T1000 (cell line): ENCODE data around the gene DPP6.

ENCODE experiments used
- DNase-seq: peaks from one replicate; lab custom pipeline; 2025; ENCODE audit warnings: mixed read lengths; lab: John Stamatoyannopoulos, UW

The DPP6 gene

GRCh38 chr7:154858836-154859537, 806.8 kb downstream of the DPP6 start:
- DNase-seq: no peak

- DNase-seq: no peak
These were observed 807.8 kb downstream of the DPP6 start for GRCh38 chr7:154859747-154860620.

- DNase-seq: no peak
These were observed 808.6 kb downstream of the DPP6 start for GRCh38 chr7:154860621-154861375.

GRCh38 chr7:154861589-154861988, 809.4 kb downstream of the DPP6 start:
- no peak for DNase-seq

- no peak for DNase-seq
These were observed 810.1 kb downstream of the DPP6 start for GRCh38 chr7:154862153-154862791.

- no peak for DNase-seq
These were observed 811.7 kb downstream of the DPP6 start for GRCh38 chr7:154863766-154864522.

- no peak for DNase-seq
These were observed 812.3 kb downstream of the DPP6 start for GRCh38 chr7:154864523-154864891.

GRCh38 chr7:154865984-154866685, 813.9 kb downstream of the DPP6 start:
- DNase-seq: no peak

GRCh38 chr7:154867068-154867467, 814.9 kb downstream of the DPP6 start:
- no peak for DNase-seq

GRCh38 chr7:154868921-154869320, 816.7 kb downstream of the DPP6 start:
- no peak for DNase-seq

- DNase-seq: no peak
These were observed 817.2 kb downstream of the DPP6 start for GRCh38 chr7:154869436-154869835.

- DNase-seq: no peak
These were observed 819.3 kb downstream of the DPP6 start for GRCh38 chr7:154871507-154871906.

GRCh38 chr7:154871928-154872750, 819.9 kb downstream of the DPP6 start:
- no peak for DNase-seq

GRCh38 chr7:154872811-154873499, 820.8 kb downstream of the DPP6 start:
- DNase-seq: no peak

- no peak for DNase-seq
These were observed 821.4 kb downstream of the DPP6 start for GRCh38 chr7:154873500-154874121.

GRCh38 chr7:154874409-154875113, 822.4 kb downstream of the DPP6 start:
- no peak for DNase-seq

GRCh38 chr7:154875297-154875696, 823.1 kb downstream of the DPP6 start:
- DNase-seq: no peak

- DNase-seq: no peak
These were observed 824.3 kb downstream of the DPP6 start for GRCh38 chr7:154876516-154876915.
